Measurements from ENCODE around the gene SLC30A3.
A peak's percentile ranks its signal among the peaks of the same experiment; 100 is the strongest.
"Not testable (repeated sequence)": the region's sequence is repeated elsewhere in the genome, so short reads cannot be mapped to it uniquely, and the experiment has no call there.

Gene SLC30A3, protein sequence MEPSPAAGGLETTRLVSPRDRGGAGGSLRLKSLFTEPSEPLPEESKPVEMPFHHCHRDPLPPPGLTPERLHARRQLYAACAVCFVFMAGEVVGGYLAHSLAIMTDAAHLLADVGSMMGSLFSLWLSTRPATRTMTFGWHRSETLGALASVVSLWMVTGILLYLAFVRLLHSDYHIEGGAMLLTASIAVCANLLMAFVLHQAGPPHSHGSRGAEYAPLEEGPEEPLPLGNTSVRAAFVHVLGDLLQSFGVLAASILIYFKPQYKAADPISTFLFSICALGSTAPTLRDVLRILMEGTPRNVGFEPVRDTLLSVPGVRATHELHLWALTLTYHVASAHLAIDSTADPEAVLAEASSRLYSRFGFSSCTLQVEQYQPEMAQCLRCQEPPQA

DNA sequence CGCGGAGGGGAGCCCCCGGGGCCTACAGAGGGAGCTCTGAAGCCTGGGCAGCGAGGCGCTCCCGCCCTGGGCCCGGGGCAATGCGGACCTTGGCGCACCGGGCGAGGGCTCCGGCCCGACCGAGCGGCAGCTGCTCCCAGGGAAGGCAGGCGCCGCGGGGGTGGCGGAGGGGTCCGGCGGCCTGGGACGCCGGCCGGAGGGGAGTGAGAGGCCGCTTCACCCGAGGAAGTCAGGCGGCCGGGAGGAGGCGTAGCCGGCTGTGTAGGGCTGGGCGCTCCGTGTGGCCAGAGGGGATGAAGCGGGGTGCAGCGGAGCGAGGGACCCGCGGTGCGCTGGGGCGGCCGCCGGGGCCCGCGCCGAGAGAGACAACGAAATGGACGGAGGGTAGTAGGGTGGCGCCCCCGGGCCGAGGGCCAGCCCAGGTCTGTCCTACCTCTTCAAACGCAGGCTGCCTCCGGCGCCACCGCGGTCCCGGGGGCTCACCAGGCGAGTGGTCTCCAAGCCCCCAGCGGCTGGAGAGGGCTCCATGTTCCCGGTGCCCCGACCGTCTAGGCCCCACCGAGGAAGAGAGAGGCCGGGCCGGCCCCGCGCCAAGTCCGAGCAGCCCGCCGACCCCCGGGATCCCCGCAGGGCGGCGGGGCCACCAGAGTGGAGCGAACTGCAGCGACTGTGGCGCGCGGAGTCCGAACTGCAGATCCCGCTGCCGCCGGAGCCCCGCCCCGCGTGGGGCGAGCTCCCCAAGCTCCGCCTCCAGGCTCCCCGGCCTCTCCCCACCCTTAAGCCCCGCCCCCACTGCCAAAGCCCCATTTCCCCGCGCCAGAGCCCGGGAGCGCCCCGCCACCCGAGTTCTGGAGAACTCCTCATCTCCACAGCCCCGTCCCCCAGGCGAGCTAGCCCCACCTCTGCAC, at the start of gene SLC30A3:
SLC30A3 (minus strand) TSS at position 669 of the 908 bp plus-strand sequence; CDS start at position 528, 141 bp downstream.
- DNase-seq = peak; percentile 40

DNA sequence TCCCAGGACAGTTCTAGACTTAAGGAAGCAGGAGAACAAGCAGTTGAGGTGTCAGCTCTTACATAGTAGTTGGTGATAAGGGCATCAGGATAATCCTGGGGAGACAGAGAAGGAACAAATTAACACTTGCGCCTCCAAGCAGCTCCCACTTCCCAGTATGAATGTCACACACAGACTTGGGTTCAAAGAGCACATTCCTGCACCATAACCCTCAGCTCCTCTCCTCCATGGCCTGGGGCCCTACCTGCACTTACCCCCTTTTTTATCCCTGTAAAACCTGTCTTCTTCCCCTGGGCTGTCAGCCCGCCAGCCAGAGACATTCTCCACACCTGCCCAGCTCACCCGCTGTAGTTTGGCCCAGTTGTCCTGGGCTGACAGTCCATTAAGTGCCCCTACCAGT, 49.3 kb upstream of the SLC30A3 start:
- DNase-seq = no peak

DNA sequence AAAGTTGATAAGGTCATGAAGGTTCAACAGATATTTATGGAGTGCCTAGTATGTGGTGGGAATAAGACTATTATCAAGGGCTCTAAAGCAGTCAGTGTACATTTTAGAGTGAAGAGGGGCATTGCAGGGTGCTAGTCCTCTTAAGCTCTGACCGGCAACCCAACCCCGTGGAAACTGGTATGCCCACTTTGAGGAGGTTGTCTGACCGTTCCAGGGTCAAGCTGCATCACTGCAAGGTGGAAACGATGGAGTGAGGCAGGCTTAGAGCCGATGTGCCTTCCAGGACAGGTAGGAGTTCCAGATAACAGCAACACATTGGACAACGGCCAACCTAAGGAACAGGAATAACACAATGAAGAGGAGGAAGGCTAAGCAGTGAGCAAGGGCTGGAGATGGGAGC, 46.8 kb upstream of the SLC30A3 start:
- DNase-seq = no peak

DNA sequence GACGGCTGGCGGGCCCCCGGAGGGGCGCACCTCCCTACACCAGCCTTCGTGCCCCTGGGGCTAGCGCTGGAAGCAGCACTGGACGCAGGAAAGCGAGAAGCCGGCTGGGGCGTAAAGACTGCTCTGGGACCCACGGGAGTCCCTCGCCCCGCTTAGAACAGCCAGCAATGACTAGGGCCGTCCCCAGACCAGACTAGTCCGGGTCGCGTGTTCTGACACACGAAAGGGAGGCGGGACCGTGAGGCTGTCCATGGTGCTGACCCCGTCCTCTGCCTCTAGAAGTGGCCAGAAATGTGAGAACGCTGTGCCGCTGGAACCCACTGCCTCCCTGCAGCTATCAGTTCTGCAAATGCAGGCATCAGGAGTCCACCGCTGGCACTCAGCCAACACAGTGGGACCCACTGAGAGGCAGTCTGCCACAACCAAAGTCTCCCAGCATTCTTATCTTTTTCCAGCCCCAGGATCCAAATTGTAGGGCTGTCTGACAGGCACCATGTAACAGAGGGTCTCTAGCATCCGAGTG, 45.6 kb upstream of the SLC30A3 start, which contains the start of gene UCN:
UCN (minus strand) TSS at position 87 of the 523 bp plus-strand sequence. CDS start 550 bp downstream, outside the sequence.
- no peak for DNase-seq

DNA sequence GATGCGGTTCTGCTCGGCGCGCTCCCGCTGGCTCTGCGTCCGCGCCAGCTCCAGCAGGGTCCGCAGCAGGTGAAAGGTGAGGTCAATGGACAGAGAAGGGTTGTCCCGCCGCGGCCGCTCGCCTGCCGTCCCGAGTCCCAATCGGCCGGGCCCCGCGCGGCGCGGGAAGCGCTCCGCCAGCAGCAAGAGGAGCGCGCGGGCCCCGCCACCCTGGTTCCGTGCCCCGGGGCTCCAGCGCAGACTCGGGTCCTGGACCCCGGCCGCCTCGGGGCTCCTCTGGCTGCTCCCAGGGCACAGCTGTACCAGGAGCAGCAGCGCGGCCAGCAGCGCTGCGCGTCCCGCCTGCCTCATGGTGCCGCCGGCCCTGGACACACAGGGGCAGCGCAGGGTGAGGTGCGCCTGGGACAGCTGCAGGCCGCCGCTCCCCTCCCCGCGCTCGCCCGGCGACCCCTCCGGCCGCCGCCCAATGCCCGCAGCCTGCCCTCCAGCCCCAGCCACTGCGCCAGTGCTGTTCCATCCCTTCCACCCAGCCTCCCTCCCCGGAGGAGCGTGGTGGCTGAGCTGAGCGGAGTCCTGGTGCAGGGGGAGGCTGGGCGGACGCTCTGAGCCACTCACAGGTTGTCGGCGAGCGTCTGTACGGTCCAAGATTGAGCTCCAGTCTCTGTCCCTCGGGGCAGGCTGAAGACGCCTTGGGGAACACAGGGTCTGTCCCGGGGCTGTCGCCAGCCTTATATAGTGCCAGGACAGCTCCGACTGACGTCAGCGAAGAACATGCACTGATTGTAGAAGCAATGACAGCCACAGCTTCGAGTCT, 44.9 kb upstream of the SLC30A3 start:
- no peak for DNase-seq

DNA sequence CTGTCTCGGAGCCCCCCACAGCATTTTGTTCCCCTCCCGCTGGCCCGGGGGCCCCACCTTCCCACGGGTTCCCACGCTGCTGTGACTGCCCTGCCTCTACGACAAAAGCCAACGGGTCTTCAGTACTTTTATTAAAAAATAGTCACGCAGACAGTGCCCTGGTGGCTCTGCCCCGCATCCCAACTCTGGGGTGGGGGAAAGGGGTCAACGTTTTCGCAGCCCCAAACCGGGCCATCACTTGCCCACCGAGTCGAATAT, 44.4 kb upstream of the SLC30A3 start:
- DNase-seq = no peak

DNA sequence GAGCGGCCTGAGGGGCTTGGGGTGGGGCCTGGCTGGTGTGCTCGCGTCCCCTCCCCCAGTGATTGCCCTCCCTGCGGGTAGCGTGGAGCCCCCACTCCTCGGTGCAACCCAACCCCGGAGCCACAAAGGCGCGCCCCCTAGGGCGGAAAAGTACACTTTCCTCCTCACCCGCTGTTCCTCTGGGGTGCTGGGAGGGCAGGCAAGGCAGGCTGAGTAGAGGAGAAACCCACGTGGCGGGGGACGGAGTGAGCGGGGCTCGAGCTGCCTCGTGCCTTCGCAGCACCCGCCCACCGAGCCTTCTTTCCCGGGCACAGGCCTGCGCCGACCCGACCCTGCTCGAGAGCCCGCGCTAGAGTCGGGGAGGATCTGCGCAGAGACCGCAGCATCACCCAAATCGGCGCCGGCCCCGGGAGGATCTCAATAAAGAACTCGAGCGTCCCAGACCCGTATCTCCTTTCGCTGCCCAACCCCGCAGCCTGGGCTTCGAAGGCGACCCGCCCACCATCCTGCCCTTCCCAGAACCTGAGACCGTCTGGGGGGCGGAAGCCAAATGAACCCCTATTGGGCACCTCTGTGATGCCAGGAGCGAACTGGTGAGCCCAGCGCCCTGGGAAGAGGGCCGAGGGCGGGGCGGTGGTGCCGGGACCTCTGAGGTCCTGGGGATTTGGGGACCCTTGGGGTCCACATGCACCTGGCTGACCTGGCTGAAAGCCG, 43.9 kb upstream of the SLC30A3 start:
- DNase-seq = no peak

DNA sequence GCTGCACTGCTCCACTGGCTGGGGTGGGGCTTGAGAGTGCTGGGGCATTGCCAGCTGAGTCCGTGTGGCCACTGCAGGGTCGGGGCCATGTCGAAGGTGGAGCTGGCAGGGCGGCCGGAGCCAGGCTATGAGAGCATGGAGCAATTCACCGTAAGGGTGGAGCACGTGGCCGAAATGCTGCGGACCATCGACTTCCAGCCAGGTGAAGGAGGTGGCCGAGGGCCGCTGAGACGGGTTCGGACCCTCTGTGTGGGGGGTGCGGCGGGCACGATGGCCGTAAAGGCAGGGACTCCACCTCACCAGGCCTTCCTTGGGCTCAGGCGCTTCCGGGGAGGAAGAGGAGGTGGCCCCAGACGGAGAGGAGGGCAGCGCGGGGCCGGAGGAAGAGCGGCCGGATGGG, 43.3 kb upstream of the SLC30A3 start:
- no peak for DNase-seq

DNA sequence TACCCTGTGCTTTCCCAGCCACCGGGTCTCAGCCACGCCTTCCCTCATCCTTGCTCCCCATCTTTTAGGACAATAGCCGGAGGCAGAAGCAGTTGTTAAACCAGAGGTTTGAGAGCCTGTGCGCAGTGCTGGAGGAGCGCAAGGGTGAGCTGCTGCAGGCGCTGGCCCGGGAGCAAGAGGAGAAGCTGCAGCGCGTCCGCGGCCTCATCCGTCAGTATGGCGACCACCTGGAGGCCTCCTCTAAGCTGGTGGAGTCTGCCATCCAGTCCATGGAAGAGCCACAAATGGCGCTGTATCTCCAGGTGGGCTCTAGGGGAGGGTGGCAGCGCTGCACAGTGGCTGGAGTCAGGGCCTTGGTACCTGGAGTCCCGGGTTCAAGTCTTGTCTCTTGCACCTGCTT, 42.7 kb upstream of the SLC30A3 start:
- DNase-seq = no peak

DNA sequence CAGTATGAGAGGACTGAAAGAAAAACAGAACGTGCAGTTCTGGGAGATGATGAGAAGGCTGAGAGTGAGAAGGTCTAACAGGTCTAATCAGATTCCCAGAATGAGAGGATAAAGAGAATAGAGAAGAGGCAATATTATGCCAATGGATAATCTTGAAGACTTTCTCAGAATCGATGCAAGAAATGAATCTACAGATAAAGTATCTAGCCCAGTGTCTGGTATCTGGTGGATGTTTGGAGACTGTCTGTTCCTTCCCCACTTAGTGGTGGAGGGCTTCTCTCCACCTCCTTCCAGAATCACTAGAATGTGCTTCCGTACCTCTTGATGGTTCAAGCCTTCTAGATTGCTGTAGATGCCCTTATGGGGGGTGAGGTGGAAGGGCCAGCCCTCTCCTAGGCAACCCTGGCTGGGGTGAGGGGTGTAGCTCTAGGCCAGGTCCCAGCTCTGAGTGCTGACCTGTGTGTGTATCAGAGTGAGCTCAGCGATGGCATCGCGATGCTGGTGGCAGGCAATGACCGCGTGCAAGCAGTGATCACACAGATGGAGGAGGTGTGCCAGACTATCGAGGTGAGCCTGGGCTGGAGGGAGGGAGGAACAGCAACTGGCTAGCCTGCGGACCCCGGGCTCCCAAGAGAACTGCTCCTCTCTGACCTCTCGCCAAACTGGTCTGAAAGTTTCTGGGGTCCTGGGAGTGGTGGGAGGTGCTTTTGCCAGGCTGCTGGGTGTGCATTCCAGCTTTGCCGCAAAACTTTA, 41.8 kb upstream of the SLC30A3 start:
- no peak for DNase-seq

DNA sequence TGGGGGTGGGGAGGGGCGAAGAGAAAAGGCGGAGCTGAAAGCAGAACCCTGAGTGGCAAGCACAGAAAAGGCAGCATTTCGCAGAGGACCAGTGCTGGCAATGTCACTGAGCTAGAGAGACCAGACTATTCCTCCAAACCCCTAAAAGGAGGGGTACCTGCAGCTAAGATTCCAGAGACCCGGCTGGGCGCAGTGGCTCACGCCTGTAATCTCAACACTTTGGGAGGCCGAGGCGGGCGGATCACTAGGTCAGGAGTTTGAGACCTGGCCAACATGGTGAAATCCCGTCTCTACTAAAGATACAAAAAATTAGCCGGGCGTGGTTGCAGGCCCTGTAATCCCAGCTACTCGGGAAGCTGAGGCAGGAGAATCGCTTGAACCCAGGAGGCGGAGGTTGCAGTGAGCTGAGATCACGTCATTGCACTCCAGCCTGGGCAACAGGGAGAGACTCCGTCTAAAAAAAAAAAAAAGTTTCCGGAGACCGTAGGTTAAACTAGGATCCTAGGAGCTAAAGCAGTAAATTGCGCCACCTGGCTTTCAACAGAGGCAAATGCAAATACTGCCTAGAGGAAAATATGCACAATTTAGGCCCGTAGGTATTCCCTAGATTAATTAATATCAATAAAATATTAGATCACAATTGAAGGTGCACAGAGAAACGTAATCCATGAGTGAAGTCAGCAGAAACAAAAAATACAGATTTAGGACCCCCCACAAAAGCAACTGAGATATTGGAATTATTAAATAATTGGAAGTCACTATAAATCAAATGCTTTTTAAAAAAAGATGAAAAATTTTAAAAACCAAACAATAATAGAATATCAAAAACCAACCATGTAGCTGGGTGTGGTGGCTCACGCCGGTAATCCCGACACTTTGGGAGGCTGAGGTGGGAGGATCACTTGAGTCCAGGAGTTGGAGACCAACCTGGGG, 40.5 kb upstream of the SLC30A3 start:
- DNase-seq = peak; percentile 45

DNA sequence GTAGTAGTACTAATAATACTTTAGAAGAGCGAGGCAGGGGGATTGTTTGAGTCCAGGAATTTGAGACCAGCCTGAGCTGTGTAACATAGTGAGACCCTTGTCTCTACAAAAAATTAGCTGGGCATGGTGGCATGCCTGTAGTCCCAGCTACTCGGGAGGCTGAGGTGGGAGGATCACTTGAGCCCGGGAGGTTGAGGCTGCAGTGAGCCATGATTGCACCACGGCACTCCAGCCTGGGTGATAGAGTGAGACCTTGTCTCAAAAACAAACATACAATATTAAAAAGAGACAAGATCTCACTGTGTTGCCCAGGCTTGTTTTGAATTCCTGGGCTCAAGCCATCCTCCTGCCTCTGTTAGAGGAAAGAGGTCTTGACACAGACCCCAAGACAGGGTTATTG, 37.8 kb upstream of the SLC30A3 start:
- not testable (repeated sequence) for DNase-seq

DNA sequence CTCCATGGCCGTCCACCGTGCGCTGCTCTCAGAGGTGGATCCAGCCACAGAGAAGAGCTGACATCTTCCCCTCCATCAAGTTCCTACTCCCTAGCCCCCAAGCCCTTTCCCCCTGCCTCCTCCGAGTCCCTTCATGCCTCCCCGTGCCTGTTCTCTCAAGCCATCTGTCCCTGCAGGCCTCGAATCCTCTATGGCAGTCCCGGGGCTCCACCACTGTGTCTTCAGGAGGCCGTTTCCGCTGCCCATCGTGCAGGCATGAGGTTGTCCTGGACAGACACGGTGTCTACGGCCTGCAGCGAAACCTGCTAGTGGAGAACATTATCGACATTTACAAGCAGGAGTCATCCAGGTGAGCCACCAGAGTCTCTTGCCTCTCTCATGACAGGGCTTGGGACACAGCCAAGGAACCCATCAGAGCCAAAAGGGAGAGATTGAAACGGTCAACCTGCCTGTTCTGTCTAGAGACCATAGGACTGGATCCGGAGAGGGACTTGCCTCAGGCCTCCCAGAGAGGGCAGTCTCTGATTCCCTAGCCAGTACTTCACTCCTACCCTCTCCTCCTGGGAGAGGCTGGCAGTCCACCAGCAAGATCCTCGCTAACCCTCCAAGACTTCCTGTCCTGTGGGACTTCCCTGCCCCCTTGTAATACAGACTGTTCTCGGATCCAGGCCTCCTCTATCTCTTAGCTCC, 35.7 kb upstream of the SLC30A3 start:
- DNase-seq = peak; percentile 52

DNA sequence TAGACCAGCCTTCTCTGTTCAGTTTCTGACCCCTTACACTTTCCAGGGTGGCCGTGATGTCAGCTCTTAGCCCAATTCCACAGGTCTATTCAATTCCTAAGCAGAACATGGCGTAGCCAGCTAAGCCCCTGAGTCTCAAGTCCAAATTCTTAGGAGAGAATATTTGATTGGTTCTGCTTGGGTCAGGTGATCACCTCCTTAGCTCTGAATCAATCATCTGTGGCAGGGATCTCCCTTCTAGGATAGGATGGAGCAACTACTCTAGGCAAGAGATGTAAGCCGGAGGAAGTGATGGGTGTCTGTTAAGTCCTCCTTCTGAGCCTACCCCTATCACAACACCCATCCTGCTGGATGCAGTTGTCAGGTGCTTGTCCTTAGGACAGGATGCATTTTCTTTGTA, 34.3 kb upstream of the SLC30A3 start:
- no peak for DNase-seq

DNA sequence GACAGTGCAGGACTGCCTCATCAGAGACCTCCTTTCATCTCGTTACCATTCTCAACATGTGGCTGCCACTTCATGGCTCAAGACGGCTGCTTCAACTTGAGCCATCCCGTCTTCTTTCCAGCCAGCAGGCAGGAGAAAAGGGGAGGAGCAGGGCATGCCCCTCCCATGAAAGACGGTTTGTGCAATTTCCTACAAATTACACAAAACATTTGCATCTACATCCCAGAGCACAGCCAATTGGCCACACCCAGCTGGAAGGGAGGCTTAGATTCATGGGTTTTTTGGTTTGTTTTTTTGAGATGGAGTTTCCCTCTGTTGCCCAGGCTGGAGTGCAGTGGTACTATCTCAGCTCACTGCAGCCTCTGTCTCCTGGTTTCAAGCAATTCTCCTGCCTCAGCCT, 33.6 kb upstream of the SLC30A3 start:
- no peak for DNase-seq

DNA sequence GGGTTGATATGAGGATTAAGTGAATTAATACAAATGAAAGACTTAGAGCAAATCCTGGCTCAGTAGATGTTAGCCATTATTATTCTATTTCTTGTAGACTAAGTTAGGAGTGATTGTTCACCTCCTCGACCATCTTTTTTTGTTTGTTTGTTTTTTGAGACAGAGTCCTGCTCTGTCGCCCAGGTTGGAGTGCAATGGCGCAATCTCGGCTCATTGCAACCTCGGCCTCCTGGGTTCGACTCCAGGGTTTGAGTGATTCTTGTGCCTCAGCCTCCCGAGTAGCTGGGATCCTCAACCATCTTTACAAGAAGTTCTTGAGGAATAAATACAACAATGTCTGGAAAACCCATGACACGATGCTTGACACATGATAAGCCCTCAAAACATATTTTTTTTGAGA, 32.1 kb upstream of the SLC30A3 start:
- DNase-seq = no peak

DNA sequence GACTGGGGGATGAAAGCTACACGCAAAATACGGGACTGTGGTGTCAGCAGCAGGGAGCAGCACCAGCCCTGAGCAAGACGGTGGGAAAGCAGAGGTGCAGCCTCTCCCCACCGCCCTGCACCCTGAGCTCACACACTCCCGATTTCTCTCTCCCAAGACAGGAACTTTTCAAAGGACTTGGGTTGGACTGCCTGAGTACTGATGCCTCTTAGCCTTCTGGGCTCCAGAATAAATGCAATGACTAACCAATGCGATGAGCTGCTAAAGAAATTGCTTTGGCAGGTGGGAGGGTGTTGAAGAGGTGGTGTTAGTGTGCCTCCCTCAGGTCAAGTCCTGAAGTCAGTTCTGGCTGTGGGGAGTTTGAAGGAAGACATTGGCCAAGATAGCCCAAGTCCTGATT, 29.0 kb upstream of the SLC30A3 start:
- peak; percentile 46 for DNase-seq

DNA sequence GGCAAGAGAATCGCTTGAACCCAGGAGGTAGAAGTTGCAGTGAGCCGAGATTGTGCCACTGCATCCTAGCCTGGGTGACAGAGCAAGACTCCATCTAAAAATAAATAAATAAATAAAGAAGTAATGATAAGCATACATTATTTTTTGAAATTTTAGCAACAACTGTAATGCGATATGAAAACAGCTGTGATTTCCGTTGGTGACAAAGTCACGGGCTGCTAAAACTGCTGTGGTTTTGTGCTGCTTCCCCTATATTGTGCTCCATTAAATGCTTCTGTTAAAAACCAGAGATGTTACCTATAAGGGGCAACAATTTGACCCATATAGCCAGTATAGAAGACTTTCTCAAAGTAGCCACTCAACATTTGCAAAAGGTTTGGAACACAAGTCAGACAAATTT, 27.7 kb upstream of the SLC30A3 start:
- DNase-seq = no peak

DNA sequence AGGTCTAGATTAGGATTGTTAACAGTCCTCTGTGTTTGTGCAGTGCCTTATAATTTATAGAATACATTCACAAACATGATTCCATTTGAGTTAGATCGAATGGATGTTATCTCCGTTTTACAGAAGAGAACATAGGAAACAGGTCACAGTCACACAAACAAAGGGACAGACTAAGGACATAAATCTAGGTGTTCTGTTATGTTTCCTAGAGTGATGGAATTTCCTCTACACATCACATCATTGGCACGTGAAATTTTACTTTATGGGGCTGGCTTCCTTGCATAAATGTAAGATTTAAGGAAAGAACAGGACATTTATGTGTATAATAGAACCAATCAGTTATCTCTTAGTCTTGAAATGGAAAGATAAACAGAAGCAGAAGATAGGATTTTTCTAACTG, 25.8 kb upstream of the SLC30A3 start:
- no peak for DNase-seq

DNA sequence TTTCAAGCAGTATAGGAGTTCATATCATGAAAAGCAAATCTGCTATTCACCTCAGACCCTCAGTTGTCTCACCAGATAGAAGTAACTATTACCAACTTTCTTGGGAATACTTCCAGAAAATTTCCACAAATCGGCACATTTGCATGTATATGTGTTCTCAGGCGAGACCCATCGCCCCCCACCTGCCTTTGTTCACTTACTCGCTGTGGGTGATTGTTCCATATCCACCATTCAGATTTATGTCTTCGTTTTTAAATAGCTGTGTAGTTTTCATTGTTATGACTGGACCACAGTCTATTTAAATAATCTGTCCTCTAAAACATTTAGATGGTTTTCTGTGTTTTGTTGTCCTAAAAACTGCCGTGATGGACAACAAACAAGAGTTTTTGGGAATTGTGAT, 22.6 kb upstream of the SLC30A3 start:
- no peak for DNase-seq
